B cell (primary cell): ENCODE results near the gene C19orf85. TPM values are rescaled to one million over a fixed set of nuclear protein-coding genes. Genes with fewer than 3 reads are reported as not detected.

Experiments
- polyA plus RNA-seq: library from polyadenylated mRNA; depleted of rRNA; stranded (reverse); fragments of >200 nt; gene quantifications from 2 replicates; pipeline ENCODE4 v1.2.3, GENCODE V29; 2012
- total RNA-seq, 2 donors: library from RNA; stranded (reverse); fragments of 120-200 nt in 1 of 2; gene quantifications; 1 replicate in 1 of 2; 2 replicates in 1 of 2; pipeline versions ENCODE4 v1.2.3 to v1.2.4, GENCODE V29; 2013 to 2022

Gene C19orf85
- total and polyA plus RNA-seq, 2 donors (not counting 1 experiment from before 2014, with no cell fraction given) = not detected

Other genes starting within 250 kb of the C19orf85 start
- gene TMEM86B, start 236.0 kb downstream of the C19orf85 start, total RNA-seq = 19.4 and 20.7 TPM in 2 replicates
- gene TMEM86B, start 236.0 kb downstream of the C19orf85 start, polyA plus RNA-seq = 13.6 and 14.5 TPM in 2 replicates
- 193 and 195 TPM in 2 replicates for gene PPP6R1, start 205.7 kb downstream of the C19orf85 start, total RNA-seq
- 122 and 125 TPM in 2 replicates for gene PPP6R1, start 205.7 kb downstream of the C19orf85 start, polyA plus RNA-seq
- gene HSPBP1, start 184.6 kb downstream of the C19orf85 start, total RNA-seq = 15.6 and 18.2 TPM in 2 replicates
- gene HSPBP1, start 184.6 kb downstream of the C19orf85 start, polyA plus RNA-seq = 18.9 and 19.0 TPM in 2 replicates
- 0.94 and 1.7 TPM in 2 replicates for gene BRSK1, start 180.8 kb downstream of the C19orf85 start, total RNA-seq
- gene BRSK1, start 180.8 kb downstream of the C19orf85 start, polyA plus RNA-seq = 1.4 and 4.0 TPM in 2 replicates
- not detected in 2 replicates for gene TMEM150B, start 139.4 kb downstream of the C19orf85 start, total RNA-seq
- 1.4 TPM in 1 of 2 replicates, not detected in the other for gene TMEM150B, start 139.4 kb downstream of the C19orf85 start, polyA plus RNA-seq
- gene KMT5C, start 124.9 kb downstream of the C19orf85 start, total RNA-seq = 19.6 and 22.2 TPM in 2 replicates
- 23.6 and 37.8 TPM in 2 replicates for gene KMT5C, start 124.9 kb downstream of the C19orf85 start, polyA plus RNA-seq
- gene COX6B2, start 110.0 kb downstream of the C19orf85 start, total RNA-seq = not detected in 2 replicates
- gene COX6B2, start 110.0 kb downstream of the C19orf85 start, polyA plus RNA-seq = 0.07 TPM in 1 of 2 replicates, not detected in the other
- gene GARIN5B, start 101.5 kb downstream of the C19orf85 start, total RNA-seq = not detected in 2 replicates
- not detected in 2 replicates for gene GARIN5B, start 101.5 kb downstream of the C19orf85 start, polyA plus RNA-seq
- not detected in 2 replicates for gene IL11, start 94.3 kb downstream of the C19orf85 start, total RNA-seq
- gene IL11, start 94.3 kb downstream of the C19orf85 start, polyA plus RNA-seq = 0.13 TPM in 1 of 2 replicates, not detected in the other
- not detected in 2 replicates for gene TMEM190, start 87.9 kb downstream of the C19orf85 start, total RNA-seq
- not detected in 2 replicates for gene TMEM190, start 87.9 kb downstream of the C19orf85 start, polyA plus RNA-seq
- gene TMEM238, start 80.5 kb downstream of the C19orf85 start, total RNA-seq = 4.3 and 4.7 TPM in 2 replicates
- 0.76 and 2.7 TPM in 2 replicates for gene TMEM238, start 80.5 kb downstream of the C19orf85 start, polyA plus RNA-seq
- gene RPL28, start 78.8 kb downstream of the C19orf85 start, total RNA-seq = 2,397 and 2,578 TPM in 2 replicates
- gene RPL28, start 78.8 kb downstream of the C19orf85 start, polyA plus RNA-seq = 4,661 and 8,441 TPM in 2 replicates
- gene UBE2S, start 57.0 kb downstream of the C19orf85 start, total RNA-seq = 20.6 and 29.0 TPM in 2 replicates
- gene UBE2S, start 57.0 kb downstream of the C19orf85 start, polyA plus RNA-seq = 50.0 and 72.7 TPM in 2 replicates
- gene SHISA7, start 21.5 kb downstream of the C19orf85 start, total RNA-seq = not detected in 2 replicates
- 0.06 TPM in 1 of 2 replicates, not detected in the other for gene SHISA7, start 21.5 kb downstream of the C19orf85 start, polyA plus RNA-seq
- gene ISOC2, start 3.1 kb downstream of the C19orf85 start, total RNA-seq = 10.0 and 11.1 TPM in 2 replicates
- gene ISOC2, start 3.1 kb downstream of the C19orf85 start, polyA plus RNA-seq = 13.5 and 27.6 TPM in 2 replicates
- 13.3 and 15.5 TPM in 2 replicates for gene ZNF628, start 11.9 kb upstream of the C19orf85 start, total RNA-seq
- 18.3 and 28.6 TPM in 2 replicates for gene ZNF628, start 11.9 kb upstream of the C19orf85 start, polyA plus RNA-seq
- 10.7 and 12.6 TPM in 2 replicates for gene NAT14, start 20.4 kb upstream of the C19orf85 start, total RNA-seq
- gene NAT14, start 20.4 kb upstream of the C19orf85 start, polyA plus RNA-seq = 15.1 and 23.2 TPM in 2 replicates
- 0.44 and 0.58 TPM in 2 replicates for gene SSC5D, start 23.7 kb upstream of the C19orf85 start, total RNA-seq
- 0.22 and 0.46 TPM in 2 replicates for gene SSC5D, start 23.7 kb upstream of the C19orf85 start, polyA plus RNA-seq
- gene SBK2, start 72.4 kb upstream of the C19orf85 start, total RNA-seq = not detected in 2 replicates
- gene SBK2, start 72.4 kb upstream of the C19orf85 start, polyA plus RNA-seq = not detected in 2 replicates
- gene SBK3, start 80.8 kb upstream of the C19orf85 start, total RNA-seq = not detected in 2 replicates
- gene SBK3, start 80.8 kb upstream of the C19orf85 start, polyA plus RNA-seq = not detected in 2 replicates
- gene ZNF579, start 116.1 kb upstream of the C19orf85 start, total RNA-seq = 10.3 and 10.8 TPM in 2 replicates
- gene ZNF579, start 116.1 kb upstream of the C19orf85 start, polyA plus RNA-seq = 3.7 and 6.7 TPM in 2 replicates
- 21.4 and 26.4 TPM in 2 replicates for gene FIZ1, start 134.8 kb upstream of the C19orf85 start, total RNA-seq
- 7.4 and 8.0 TPM in 2 replicates for gene FIZ1, start 134.8 kb upstream of the C19orf85 start, polyA plus RNA-seq
- gene ZNF524, start 135.5 kb upstream of the C19orf85 start, total RNA-seq = 21.2 and 23.8 TPM in 2 replicates
- 18.0 and 27.4 TPM in 2 replicates for gene ZNF524, start 135.5 kb upstream of the C19orf85 start, polyA plus RNA-seq
- 22.7 TPM in 2 replicates for gene ZNF865, start 140.9 kb upstream of the C19orf85 start, total RNA-seq
- 9.9 and 11.3 TPM in 2 replicates for gene ZNF865, start 140.9 kb upstream of the C19orf85 start, polyA plus RNA-seq
- 9.7 and 11.5 TPM in 2 replicates for gene ZNF784, start 159.8 kb upstream of the C19orf85 start, total RNA-seq
- 9.2 and 13.3 TPM in 2 replicates for gene ZNF784, start 159.8 kb upstream of the C19orf85 start, polyA plus RNA-seq
- gene ZNF580, start 176.3 kb upstream of the C19orf85 start, total RNA-seq = 101 and 126 TPM in 2 replicates
- gene ZNF580, start 176.3 kb upstream of the C19orf85 start, polyA plus RNA-seq = 69.8 and 105 TPM in 2 replicates
- 47.3 and 51.3 TPM in 2 replicates for gene ZNF581, start 178.9 kb upstream of the C19orf85 start, total RNA-seq
- gene ZNF581, start 178.9 kb upstream of the C19orf85 start, polyA plus RNA-seq = 38.6 and 48.2 TPM in 2 replicates
- gene CCDC106, start 183.5 kb upstream of the C19orf85 start, total RNA-seq = 25.2 and 28.3 TPM in 2 replicates
- gene CCDC106, start 183.5 kb upstream of the C19orf85 start, polyA plus RNA-seq = 52.1 and 54.5 TPM in 2 replicates
- 275 and 278 TPM in 2 replicates for gene U2AF2, start 190.3 kb upstream of the C19orf85 start, total RNA-seq
- gene U2AF2, start 190.3 kb upstream of the C19orf85 start, polyA plus RNA-seq = 275 and 300 TPM in 2 replicates
- gene EPN1, start 210.5 kb upstream of the C19orf85 start, total RNA-seq = 63.8 and 63.9 TPM in 2 replicates
- 52.3 and 54.4 TPM in 2 replicates for gene EPN1, start 210.5 kb upstream of the C19orf85 start, polyA plus RNA-seq